ENCODE data around the gene FOXP1. TPM values are rescaled to one million over a fixed set of nuclear protein-coding genes. Genes with fewer than 3 reads are reported as not detected.

The FOXP1 gene
- total RNA-seq, 4 donors from 2014 or later: 54.2 to 152 (median 129) TPM

- Histone ChIP-seq H3K4me3 (no peak overlapping the region), H3K4me1 (no peaks in the 10 kb centered on the region), H3K36me3 (no peaks in the 10 kb centered on the region), H3K9me3 (no peaks in the 10 kb centered on the region), H3K27ac (no peak overlapping the region), H3K27me3 (no peaks in the 10 kb centered on the region)
- DNase-seq: no peak
- intact Hi-C loops (cut with DNase I; ENCODE audit: low total_unique reads): no loop called here
- TF ChIP-seq CTCF (IDR thresholded peaks at IDR 0.05): no peak
- TF ChIP-seq POLR2A (IDR thresholded peaks at IDR 0.05): no peak
Observed at GRCh38 chr3:71456156-71456555, 127.4 kb downstream of the FOXP1 start.

GRCh38 chr3:71454512-71455403, 128.8 kb downstream of the FOXP1 start:
- no peak overlapping the region for H3K4me3 ChIP-seq
- H3K4me1 ChIP-seq: no peaks in the 10 kb centered on the region
- TF ChIP-seq POLR2A (IDR thresholded peaks at IDR 0.05) (no peak), CTCF (IDR thresholded peaks at IDR 0.05) (no peak)
- no peak for DNase-seq
- no peak overlapping the region for H3K27ac ChIP-seq
- no peaks in the 10 kb centered on the region for H3K27me3 ChIP-seq
- H3K36me3 ChIP-seq: no peaks in the 10 kb centered on the region
- intact Hi-C loops (cut with DNase I; ENCODE audit: low total_unique reads): no loop called here
- H3K9me3 ChIP-seq: no peaks in the 10 kb centered on the region

GRCh38 chr3:71453822-71454511, 129.6 kb downstream of the FOXP1 start:
- Histone ChIP-seq H3K4me3 (no peak overlapping the region), H3K27ac (no peak overlapping the region), H3K27me3 (no peaks in the 10 kb centered on the region), H3K4me1 (no peaks in the 10 kb centered on the region), H3K36me3 (no peaks in the 10 kb centered on the region), H3K9me3 (no peaks in the 10 kb centered on the region)
- TF ChIP-seq CTCF (IDR thresholded peaks at IDR 0.05): no peak
- TF ChIP-seq POLR2A (IDR thresholded peaks at IDR 0.05): no peak
- intact Hi-C loops (cut with DNase I; ENCODE audit: low total_unique reads): no loop called here
- no peak for DNase-seq

DNA sequence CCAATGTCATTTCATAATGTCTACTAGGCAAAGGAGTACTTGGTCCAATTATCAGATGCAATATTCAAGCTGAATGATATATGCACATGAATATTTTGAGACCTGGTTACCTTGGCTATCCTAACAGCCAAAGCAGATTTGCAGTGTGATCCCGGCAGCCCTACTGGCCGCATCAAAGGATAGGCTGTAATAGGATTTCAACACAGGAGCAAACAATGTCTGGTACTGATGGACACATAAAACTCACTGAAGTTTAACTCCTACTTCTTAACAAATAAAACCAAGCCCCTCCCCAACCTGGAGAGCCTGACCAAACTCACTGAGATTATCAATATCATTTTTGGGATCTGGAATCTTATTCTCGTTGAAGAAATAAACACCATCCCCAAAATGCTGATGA, 130.2 kb downstream of the FOXP1 start:
- Histone ChIP-seq H3K27ac (no peak overlapping the region), H3K36me3 (no peaks in the 10 kb centered on the region), H3K4me1 (no peaks in the 10 kb centered on the region), H3K27me3 (no peaks in the 10 kb centered on the region), H3K4me3 (no peak overlapping the region), H3K9me3 (no peaks in the 10 kb centered on the region)
- intact Hi-C loops (cut with DNase I; ENCODE audit: low total_unique reads): no loop called here
- TF ChIP-seq CTCF (IDR thresholded peaks at IDR 0.05): no peak
- TF ChIP-seq POLR2A (IDR thresholded peaks at IDR 0.05): no peak
- DNase-seq: no peak

DNA sequence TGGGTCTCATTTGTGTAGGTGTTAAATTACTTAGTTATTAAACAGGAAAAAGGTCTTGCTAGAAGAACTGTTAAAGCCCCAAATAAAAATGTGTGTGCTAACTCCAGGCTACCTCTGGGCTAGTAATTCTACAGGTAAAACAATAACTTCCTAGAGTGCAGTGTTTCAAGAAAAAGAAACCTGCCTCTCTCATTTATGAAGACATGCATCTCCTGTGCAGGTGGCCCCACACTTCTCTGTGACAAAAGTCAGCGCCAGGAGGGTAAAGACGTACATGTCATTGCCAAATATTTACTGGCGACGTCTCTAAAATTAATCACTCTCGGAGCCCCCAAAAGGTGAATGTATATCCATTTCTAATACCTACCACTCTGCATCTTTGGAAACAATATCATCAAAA, 131.7 kb downstream of the FOXP1 start:
- no peak for DNase-seq
- H3K4me3 ChIP-seq: no peak overlapping the region

More for the DNA sequence above, 131.7 kb downstream of the FOXP1 start:
- Histone ChIP-seq H3K27ac (no peak overlapping the region), H3K4me1 (no peaks in the 10 kb centered on the region), H3K9me3 (no peaks in the 10 kb centered on the region), H3K27me3 (no peaks in the 10 kb centered on the region), H3K36me3 (no peaks in the 10 kb centered on the region)
- no peak for TF ChIP-seq POLR2A (IDR thresholded peaks at IDR 0.05)
- TF ChIP-seq CTCF (IDR thresholded peaks at IDR 0.05): no peak
- intact Hi-C loops (cut with DNase I; ENCODE audit: low total_unique reads): no loop called here

All from uterus (tissue), 4 donors.